ENCODE measurements around the gene RNF213.

Gene RNF213

GRCh38 chr17:80445726-80446110 lies 185.1 kb downstream of the RNF213 start:
- DNase-seq = no peak
- Histone ChIP-seq H3K27ac (ENCODE audit: insufficient read depth in 1 of 2, low read depth in 1 of 2, low read length in 2 of 2, poor library complexity in 1 of 2, severe bottlenecking in 2 of 2) (no peak overlapping the region), H3K27me3 (replicated peaks in 2 of 5; ENCODE audit: control insufficient read depth in 4 of 5, insufficient read depth in 5 of 5, low read length in 4 of 5) (peaks cover 0 to 6% (median 0%) of the 10 kb centered on the region in 5 experiments), H3K9me3 (ENCODE audit: control extremely low read depth in 1 of 5, control insufficient read depth in 4 of 5, insufficient read depth in 2 of 5, low read depth in 1 of 5, low read length in 4 of 5) (no peaks in the 10 kb centered on the region), H3K36me3 (ENCODE audit: control insufficient read depth in 4 of 4, insufficient read depth in 4 of 4, low read length in 3 of 4) (no peaks in the 10 kb centered on the region), H3K4me1 (ENCODE audit: control extremely low read depth in 1 of 4, control insufficient read depth in 4 of 4, insufficient read depth in 4 of 4, low read length in 3 of 4) (no peaks in the 10 kb centered on the region), H3K4me3 (ENCODE audit: control insufficient read depth in 1 of 7, extremely low read depth in 1 of 7, insufficient read depth in 4 of 7, low read depth in 2 of 7, low read length in 6 of 7) (no peak overlapping the region)
- ChIA-PET POLR2A (no interaction called here), CTCF (no interaction called here)
- WGBS (ENCODE audit: insufficient coverage) = 97% methylated on average over 5 of the region's 10 CpGs

- Histone ChIP-seq H3K36me3 (ENCODE audit: control insufficient read depth in 4 of 4, insufficient read depth in 4 of 4, low read length in 3 of 4) (no peaks in the 10 kb centered on the region), H3K9me3 (ENCODE audit: control extremely low read depth in 1 of 5, control insufficient read depth in 4 of 5, insufficient read depth in 2 of 5, low read depth in 1 of 5, low read length in 4 of 5) (no peaks in the 10 kb centered on the region), H3K27ac (ENCODE audit: insufficient read depth in 1 of 2, low read depth in 1 of 2, low read length in 2 of 2, poor library complexity in 1 of 2, severe bottlenecking in 2 of 2) (no peak overlapping the region), H3K4me3 (ENCODE audit: control insufficient read depth in 1 of 7, extremely low read depth in 1 of 7, insufficient read depth in 4 of 7, low read depth in 2 of 7, low read length in 6 of 7) (no peak overlapping the region), H3K27me3 (replicated peaks in 2 of 5; ENCODE audit: control insufficient read depth in 4 of 5, insufficient read depth in 5 of 5, low read length in 4 of 5) (peaks cover 0 to 6% (median 0%) of the 10 kb centered on the region in 5 experiments), H3K4me1 (ENCODE audit: control extremely low read depth in 1 of 4, control insufficient read depth in 4 of 4, insufficient read depth in 4 of 4, low read length in 3 of 4) (no peaks in the 10 kb centered on the region)
- CTCF ChIA-PET = no interaction called here
- 89% methylated on average over 8 of the region's 12 CpGs for WGBS (ENCODE audit: insufficient coverage)
- no peak for DNase-seq
- POLR2A ChIA-PET = no interaction called here
Observed at GRCh38 chr17:80446645-80447405, 186.2 kb downstream of the RNF213 start.

- Histone ChIP-seq H3K4me3 (ENCODE audit: control insufficient read depth in 1 of 7, extremely low read depth in 1 of 7, insufficient read depth in 4 of 7, low read depth in 2 of 7, low read length in 6 of 7) (no peak overlapping the region), H3K9me3 (ENCODE audit: control extremely low read depth in 1 of 5, control insufficient read depth in 4 of 5, insufficient read depth in 2 of 5, low read depth in 1 of 5, low read length in 4 of 5) (no peaks in the 10 kb centered on the region), H3K4me1 (ENCODE audit: control extremely low read depth in 1 of 4, control insufficient read depth in 4 of 4, insufficient read depth in 4 of 4, low read length in 3 of 4) (no peaks in the 10 kb centered on the region), H3K27ac (ENCODE audit: insufficient read depth in 1 of 2, low read depth in 1 of 2, low read length in 2 of 2, poor library complexity in 1 of 2, severe bottlenecking in 2 of 2) (no peak overlapping the region), H3K36me3 (ENCODE audit: control insufficient read depth in 4 of 4, insufficient read depth in 4 of 4, low read length in 3 of 4) (no peaks in the 10 kb centered on the region), H3K27me3 (replicated peaks in 2 of 5; ENCODE audit: control insufficient read depth in 4 of 5, insufficient read depth in 5 of 5, low read length in 4 of 5) (peaks cover 0 to 6% (median 0%) of the 10 kb centered on the region in 5 experiments)
- no peak for DNase-seq
- ChIA-PET POLR2A (no interaction called here), CTCF (no interaction called here)
- WGBS (ENCODE audit: insufficient coverage) = 96% methylated on average over 3 of the region's 4 CpGs
Observed at GRCh38 chr17:80447790-80448189, 187.1 kb downstream of the RNF213 start.
